Measurements from ENCODE around the gene DNMT3A. TPM values are rescaled to one million over a fixed set of nuclear protein-coding genes. Genes with fewer than 3 reads are reported as not detected.

DNMT3A gene
- total RNA-seq, 1 experiment from 2014 or later = 10.8 TPM

DNA sequence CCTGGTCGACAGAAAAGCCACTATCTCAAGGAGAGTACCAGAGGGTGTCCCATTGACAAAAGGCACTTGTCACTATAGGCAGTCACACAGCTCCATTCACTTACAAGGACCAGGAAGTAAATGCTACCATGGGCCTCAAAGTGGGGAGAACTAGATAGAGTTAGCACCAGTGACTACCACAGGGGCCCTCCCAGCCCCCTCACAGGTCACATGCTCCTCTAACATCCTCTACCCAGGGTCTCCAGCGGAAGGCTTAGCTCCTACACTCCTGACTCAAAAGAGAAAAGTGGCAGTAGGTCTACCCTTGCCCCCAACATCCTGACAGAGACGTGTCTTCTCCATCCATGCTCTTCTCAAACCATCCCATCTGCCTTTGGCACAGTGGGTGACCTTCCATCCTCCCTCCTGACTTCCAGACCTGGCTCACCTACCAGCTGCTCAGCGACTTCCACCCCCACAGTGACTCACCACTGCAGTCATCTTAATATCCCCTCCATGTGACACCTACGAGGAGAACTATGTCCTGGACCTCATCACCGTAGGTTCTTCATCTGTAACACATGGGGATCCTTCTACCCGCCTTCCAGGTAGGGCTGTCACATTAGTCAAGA is 5.6 kb upstream of the DNMT3A start:
- DNase-seq (ENCODE audit: low spot score) = no peak

DNA sequence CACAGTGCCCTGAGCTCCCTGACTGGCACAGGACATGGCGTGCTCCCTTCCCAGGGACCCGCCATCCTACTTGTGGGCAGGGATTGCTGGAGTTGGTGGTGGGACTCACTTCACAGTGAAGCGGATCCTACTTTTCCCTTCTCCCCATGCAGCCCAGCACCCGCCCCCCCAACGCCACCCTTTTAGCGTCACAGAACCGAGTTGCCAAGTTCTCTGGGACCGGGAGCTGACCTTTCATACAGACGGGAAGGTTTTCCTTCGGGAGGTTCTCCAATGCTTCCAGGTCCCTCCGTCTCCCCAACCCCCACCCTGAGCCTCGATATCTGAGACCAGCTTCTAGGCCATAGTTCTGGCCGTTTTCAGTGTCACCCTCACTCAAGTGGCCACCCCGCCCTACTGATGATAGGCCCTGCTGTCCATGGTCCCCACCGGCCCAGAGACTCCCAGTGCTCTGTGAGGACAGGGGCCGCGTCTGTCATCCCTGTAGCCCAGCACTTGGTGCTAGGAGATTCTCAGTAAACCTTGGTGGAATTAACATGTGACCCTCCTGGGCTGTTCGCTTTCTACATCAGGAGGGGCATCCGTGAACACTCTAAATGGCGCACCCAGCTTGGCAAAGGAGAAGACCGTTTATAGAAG is 1.6 kb upstream of the DNMT3A start:
- DNase-seq (ENCODE audit: low spot score) = no peak

DNA sequence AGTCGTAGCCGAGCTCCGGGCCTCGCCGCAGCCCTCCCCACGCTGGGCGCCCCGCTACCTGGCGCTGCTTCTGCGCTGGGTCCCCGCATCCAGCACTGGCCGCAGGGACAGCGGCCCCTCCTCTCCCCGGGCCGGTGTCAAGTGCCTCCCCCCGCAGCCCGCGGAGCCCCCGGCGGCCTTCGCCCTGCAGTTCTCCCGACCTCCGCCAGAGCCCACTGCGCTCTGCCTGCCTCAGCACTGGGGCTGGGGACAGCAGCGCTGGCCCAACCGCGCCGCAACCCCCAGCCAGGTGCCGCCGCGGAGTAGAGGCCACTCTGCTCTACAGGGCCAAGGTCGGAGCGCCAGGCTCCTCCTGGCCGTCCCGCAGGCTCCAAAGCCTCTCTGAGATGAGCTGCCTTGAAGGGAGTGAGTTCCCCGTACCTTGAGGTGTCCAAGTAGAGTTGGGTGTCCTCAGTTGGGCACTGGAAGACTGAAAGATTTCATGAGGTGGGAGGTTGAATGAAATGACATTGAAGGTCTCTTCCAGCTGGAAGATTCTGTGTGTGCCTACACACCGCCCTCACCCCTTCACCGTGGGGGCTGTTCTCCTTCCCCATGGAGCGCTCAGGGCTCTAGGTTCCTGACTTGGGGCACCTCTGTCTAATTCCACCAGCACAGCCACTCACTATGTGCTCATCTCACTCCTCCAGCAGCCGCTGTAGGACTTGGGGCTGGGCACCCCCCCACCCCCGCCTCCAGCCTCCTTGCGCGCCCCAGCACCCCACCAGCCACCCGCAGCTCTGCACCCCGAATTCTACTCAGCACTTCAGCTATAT is 854 bp upstream of the DNMT3A start:
- DNase-seq (ENCODE audit: low spot score) = peak; percentile 71

DNA sequence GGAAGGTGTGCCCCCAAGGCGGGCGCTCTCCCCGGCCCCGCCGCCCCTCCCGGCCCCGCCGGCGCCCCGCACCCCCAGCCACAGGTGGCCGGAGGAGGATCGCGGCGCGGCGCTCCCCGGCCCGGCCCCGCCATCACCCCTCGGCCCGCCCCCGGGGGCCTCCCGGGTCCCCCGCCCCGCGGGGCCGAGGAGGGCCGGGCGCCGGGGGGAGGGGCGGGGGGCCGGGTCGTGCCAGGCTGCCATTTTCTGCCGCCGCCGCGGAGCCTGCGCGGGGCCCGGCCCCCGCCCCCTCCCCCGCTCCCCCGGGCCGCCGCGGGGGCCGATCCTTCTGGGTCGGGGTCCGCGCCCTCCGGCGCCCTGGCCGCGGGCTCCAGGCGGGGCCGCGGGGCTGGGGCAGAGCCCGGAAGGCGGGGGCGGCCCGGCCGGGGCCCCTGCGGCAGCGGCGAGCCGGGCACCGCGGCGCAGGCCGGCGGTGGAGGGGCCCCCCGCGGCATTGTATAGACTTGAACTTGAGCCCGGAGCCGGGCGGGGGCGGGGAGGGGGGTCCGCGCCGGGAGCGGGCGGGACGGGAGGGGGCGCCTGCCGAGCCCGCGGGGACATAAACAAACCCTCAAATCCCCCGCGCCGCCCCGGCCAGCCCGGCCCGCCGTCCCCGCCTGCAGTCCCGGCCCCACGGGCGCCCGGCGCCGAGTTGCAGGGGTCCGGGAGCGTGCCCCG is 556 bp downstream of the DNMT3A start:
- no peak for DNase-seq (ENCODE audit: low spot score)

DNA sequence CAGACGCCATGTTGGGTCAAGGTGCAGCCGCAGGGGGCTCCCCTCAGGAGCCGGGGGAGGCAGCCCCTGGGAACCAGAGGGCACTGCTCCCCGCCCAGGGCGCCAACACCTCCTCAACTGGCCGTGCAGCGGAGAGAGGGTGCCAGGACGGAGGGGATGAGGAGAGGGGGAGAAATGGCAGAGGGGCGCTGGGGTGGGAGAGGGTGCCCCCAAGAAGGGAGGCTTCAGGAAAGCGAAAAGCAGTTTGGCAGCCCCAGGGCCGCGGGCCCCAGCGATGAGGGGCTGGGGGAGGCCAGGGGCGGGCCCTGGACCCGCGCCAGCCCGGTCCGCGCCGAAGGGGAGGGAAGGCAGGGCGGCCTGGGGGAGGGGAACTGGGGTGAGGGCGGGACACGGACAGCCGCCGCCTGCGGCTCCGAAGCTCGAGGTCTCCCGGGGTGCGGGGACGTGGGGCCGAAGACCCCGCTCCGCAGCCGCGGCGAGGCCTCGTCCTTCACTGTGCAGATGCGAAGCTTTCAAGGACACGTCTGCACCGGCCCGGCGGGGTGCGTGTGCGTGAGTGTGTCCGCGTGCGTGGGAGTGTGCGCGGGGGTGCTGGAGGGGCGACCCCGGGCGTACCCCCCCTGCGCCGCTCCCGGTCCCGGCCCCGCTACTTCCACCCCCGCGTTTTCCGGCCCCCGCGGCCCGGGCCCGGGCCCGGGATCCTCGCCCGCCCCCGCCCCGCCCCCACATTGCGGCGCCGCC is 1.4 kb downstream of the DNMT3A start:
- no peak for DNase-seq (ENCODE audit: low spot score)

DNA sequence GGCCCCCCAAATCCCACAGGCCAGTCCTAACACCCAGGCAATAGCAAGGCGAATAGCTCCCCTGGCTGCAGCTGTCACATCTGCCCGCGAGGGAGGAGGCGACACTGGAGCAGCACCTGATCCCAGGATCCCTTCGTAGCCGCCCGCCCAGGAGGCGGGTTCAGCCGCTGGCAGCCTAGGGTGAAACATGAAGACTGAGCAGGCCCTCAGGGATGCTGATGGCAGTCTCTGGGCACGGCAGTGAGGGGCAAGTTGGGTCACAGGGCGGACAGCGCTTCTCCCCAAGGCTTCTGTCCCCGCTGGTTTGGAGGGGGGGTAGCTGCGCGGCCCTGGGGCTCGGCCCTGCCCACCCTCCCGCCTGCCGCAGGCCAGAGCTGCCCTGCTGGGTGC is 1.9 kb downstream of the DNMT3A start:
- DNase-seq (ENCODE audit: low spot score) = peak; percentile 35

DNA sequence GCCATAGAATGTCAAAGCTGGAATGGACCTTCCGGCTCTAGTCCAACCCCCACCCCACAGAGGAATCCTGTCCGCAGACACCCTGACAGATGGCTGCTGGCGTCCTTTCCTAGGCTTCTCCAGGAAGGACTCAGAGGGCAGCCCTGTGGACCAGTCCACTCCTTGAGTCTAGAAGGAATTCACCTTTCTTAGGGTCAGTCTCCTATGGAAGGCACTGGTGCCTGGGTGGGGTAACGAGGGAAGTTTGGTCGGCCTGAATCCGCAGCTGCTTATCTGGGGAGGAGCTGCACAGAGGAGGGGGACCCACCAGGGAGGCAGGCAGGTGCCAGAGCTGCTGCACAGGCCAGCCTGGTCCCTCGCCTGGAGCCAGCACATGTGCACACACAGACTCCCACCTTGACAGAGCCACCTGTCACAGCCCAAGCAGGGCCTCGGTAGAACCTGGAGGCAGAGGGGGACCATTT is 2.5 kb downstream of the DNMT3A start:
- no peak for DNase-seq (ENCODE audit: low spot score)

DNA sequence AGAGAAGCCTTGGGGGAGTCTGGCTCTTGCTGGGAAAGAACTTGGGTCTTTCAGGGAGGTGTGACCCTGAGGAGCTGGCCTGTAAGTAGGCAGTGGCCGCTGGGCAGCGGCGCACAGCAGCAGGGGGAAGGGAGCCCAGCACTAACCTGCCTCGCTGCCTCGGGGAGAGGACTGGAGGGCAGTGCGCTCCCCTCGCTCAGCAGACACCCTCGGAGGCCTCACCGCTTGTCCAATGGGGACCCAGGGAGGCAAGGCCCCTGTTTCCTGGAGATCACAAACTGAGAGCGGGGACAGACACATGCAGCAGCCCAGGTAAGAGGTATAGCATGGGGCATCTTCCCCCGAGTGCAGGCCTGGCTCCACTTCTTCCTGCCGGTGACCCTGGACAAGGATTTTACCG is 3.3 kb downstream of the DNMT3A start:
- no peak for DNase-seq (ENCODE audit: low spot score)

DNA sequence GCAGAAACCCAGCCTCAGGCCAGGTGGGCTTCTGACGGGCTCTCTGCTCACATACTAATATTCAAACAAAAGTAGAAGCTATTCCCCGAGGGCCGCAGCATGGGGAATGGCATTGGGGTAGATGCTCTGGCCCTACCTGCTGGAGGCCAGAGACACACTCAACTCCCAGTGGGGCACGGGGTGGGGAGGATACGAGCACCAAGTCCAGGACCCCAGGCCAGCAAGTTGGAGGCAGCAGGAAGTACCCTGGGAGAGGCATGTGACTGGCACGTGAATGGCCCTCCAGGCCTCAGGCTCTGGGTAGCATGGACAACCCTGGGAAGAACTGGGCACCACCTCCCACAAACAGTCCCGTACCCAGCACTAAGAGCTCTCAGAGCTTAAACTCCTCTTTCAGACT is 3.8 kb downstream of the DNMT3A start:
- no peak for DNase-seq (ENCODE audit: low spot score)

DNA sequence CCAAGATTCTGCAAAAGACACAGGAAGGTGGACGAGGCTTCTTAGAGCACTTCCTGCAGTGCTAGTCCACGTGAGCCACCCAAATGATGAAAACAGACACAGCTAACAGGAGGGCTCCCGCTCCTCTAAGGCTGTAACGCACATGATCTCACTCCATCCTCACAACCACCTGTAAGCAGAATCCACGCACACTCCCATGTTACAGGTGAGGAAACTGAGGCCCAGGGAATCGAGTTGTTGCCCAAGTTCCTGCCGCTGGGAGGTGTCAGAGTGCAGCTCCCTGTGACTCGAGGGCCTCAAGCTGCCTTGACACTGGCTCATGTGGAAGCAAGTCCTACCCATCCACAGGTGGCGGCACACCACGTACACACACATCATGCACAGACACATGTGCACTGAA is 4.4 kb downstream of the DNMT3A start:
- no peak for DNase-seq (ENCODE audit: low spot score)

DNA sequence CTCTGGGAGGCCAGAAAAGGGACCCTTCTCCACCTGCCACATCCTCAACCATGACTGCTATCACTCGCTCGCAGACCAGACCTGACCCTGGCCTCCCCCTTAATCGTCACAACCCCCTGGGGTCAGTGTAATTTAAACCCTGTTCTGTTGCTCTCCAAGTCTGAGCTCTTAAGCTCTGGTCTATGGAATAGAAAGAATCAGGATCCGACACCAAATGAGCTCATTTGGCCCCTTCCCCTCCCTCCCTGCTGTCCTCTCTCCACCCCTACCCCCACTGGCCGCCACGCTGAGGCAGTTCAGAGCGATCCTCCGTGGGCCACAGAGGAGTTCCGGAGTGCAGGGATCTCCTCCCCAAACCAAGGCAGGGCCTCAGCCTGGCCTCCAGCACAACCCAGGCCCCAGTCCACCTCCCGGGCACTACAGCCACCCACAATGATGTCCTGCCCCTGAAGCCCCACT is 5.3 kb downstream of the DNMT3A start:
- DNase-seq (ENCODE audit: low spot score) = no peak

DNA sequence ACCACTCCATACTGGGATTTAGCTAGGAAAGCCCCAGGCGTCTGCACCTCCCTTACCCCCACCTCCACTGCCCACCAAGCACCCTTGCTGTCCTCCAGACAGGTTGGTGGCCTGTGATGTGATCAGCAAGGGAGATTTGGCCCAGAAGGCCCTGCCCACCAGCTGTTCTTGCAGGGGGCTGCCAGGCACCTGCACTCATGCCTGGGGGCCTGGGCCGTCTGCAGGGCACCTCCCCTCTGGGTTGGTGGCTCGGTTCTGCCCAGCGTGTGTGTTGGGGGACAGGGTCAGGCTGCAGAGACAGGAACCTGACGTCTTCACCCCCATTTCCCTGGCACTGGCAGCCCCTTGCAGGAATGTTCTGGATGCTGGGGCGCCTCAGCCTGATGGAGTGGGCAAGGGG is 5.8 kb downstream of the DNMT3A start:
- no peak for DNase-seq (ENCODE audit: low spot score)

DNA sequence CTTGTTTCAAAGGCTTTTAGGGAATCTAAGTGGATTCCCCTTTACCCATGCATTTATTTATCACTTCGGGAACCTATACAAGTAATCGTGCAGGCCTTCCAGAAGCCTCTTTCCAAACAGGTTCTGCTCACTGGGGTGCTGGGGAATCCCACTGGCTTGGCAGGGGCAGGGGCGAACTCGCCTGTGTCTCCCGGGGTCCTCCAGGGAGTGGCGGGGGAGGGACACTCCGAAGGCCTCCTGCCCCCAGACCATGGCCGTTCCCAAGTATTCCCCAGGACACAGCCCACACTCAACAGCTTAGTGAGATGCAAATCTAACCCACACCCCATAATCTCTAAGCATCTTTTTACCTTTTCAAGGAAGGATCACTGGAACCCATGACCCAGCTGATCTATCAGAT is 6.5 kb downstream of the DNMT3A start:
- no peak for DNase-seq (ENCODE audit: low spot score)

DNA sequence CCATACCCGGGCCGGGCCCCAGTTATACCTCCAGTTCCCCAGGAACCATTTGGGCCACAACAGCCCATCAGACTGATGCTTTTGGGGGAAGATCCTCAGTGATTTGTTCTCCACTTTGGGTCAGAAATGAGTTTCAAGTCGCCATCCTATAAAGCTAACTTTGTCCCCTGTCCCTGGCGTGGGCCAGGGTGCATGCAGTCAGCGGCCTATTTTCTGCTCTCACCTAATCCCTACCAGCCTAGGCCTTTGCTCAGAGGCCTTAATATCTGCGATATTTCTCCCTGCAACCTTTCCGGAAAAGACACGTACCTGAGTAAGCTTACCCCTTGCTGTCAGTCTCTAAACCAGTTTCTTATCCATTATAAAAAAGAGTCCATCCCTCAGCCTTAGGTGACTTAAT is 7.2 kb downstream of the DNMT3A start:
- no peak for DNase-seq (ENCODE audit: low spot score)

DNA sequence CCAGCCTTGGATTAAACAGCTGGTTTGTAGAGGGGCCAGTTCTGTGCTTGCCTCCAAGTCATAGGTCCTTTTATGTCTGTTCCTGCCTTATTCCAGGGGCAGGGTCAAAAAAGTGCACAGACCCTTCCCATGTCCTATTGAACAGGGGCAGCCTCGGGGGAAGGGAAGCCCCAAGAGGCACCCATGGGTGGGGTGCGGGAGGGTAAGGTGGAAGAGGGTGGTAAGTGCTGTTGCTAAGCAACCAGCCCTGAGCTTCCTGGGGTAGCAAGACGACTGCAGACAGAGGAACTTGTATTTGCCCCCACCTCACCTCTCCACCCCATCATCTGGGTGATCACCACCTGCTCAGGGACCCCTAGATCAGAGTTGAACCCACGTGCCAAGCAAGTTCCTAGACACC is 7.7 kb downstream of the DNMT3A start:
- DNase-seq (ENCODE audit: low spot score) = no peak

DNA sequence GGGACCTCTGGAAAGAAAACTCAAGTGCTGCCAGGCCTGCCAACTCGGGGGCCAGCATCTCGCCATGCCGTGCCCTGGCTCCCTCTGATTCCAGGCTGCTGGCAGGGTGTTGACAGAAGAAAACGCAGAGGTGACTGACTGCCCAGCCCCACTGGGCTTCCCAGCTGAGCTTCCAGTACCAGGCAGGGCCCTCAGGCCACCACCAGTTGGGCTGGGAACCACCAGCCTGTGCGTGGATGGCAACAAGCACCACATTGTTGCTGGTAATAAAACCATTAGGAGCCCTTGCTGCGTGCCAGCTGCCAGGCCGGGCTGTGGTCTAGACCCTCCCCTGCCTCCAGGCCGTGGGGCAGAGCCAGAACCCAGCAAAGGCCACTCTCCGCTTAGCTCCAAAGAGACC is 9.2 kb downstream of the DNMT3A start:
- no peak for DNase-seq (ENCODE audit: low spot score)

DNA sequence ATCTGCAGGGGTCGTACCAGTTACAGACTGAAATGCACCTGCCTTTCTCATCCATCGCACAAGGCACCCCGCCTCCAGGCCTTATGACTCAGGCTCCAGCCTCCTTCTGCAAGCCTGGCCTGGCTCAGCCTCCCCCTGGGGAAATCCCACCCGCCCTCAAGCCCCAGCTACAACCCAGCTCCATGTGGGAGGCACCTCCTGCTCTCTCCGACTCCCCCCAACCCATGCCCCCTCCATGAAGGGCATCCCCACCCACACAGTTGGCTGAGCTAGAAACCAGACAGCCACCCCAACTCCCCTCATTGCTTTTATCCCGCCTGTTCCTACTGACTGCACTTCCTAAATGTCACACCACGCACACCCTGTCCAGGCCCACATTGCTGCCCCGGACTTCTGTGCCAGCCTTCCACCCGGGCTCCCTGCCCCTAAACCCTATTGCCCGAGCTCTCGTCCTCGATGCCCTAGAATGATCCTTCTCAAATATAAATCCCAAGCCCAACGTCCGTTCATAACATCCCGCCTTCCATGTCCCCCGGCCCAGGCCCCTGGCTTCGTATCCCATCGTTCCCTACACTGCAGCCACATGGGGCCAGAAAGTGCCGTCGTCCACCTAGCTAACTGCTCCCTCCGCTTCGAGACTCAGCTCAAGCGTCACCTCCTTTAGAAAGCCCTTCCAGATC is 9.9 kb downstream of the DNMT3A start:
- DNase-seq (ENCODE audit: low spot score) = no peak

DNA sequence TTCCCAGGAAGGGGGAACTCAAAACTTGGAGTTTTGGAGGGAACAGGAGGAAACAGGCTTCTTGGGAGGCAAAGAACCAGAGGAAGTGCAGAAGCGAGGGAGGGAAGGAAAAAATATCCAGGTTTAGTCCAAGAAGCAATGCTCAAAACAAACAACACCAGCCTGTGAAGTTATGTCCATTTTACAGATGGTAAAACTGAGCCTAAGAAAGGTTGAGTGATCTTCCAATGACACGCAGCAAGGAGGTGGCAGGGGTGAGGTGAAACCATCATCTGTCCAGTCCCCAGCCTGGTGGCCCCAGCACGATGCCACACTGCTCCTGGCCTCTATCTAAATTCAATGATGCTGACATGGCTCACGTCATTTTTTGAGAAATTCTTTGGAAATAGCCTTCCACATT is 10.8 kb downstream of the DNMT3A start:
- DNase-seq (ENCODE audit: low spot score) = no peak

DNA sequence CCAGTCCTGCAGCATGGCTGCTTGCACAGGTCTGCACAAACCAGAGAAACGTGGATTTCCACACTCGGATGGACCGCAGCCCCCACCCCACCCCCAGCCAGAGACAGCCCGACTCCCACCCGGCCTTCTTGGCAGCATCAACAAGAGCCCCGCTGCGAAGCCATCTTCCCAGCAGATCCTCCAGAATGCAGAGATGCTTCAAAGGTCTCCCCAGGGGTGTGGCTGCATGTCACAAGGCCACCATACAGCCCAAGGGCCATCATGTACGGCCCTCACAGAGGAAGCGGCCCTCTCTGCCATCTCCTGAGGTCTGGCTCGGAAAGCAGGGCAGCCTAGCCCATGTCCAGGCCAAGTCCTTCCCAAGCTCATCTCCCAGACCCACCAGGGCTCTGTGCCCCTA is 11.5 kb downstream of the DNMT3A start:
- DNase-seq (ENCODE audit: low spot score) = no peak

DNA sequence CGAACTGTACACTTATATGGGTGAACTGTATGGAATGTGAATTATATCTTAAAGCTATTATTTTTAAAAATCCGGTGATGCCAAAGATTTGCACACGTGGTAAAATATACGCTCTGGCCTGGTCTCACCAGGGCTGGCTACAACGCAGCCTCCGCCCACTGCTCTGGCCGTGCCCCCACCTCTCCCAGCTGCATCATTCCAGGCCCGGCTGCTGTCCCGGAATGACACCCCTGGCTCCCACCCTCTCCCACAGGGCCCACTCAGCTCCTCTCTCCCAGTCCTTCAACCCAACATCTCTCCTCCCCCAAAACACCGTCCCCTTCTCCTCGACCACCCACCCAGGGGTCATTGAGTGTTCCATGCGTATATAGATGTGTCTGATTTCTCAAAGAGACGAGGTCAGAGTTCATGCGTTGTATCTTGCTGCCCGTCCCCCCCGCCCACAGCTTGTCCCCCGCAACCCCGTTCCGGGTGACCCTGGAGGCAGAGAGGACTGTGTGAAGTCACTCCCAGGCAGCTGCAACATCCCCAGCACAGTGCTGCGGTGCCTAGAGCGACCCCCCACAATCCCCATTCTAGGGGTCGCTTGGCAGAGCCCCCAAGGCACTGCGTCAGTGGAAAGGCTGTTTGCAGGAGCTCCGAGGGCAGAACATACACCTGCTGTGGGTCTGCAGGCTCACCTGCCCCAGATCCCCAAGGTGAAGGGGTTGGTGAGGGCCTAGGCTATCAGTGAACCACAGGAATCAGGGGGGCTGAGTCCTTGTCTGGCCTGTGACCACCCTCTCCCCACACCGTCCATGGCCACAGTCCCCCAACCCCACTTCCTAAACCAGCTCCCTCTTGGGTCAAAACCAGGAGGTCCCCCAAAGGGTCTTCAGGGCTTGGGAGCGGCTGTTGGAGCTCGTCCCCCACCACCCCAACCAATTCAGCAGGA is 13.3 kb downstream of the DNMT3A start:
- DNase-seq (ENCODE audit: low spot score) = no peak

Measured in HT-29 (cell line).